Keratinocyte (primary cell): ENCODE data around the gene PCBD2. TPM values are rescaled to one million over a fixed set of nuclear protein-coding genes. Genes with fewer than 3 reads are reported as not detected.

Experiments
- DNase-seq: peaks from one replicate; pipeline ENCODE4 v3.0.0-alpha.2; 2011; ENCODE audit warnings: low read depth, missing footprints, low spot score
- FAIRE-seq: peaks from 2 replicates; lab custom pipeline; 2011; peaks lifted over from hg19 to GRCh38; lab: Jason Lieb, UNC
- H2AFZ ChIP-seq: 2 replicates; pipeline ENCODE4 v1.6.0; 2012; ENCODE audit warnings: low read length, control low read depth, inconsistent platforms; ENCODE audit not compliant: control insufficient read depth
- H3K27ac ChIP-seq: 2 replicates; pipeline ENCODE4 v1.5.1; 2011; ENCODE audit warnings: low read length; ENCODE audit not compliant: control insufficient read depth, insufficient read depth
- H3K27me3 ChIP-seq: 3 replicates; pipeline ENCODE4 v1.6.0; 2011; ENCODE audit warnings: low read length; ENCODE audit not compliant: control insufficient read depth, insufficient read depth; ENCODE audit errors: extremely low read depth
- H3K36me3 ChIP-seq, 2 experiments: 2 replicates in 1 of 2; 3 replicates in 1 of 2; pipeline ENCODE4 v1.5.1; 2011; ENCODE audit warnings: low read length in 2 of 2, mild to moderate bottlenecking in 1 of 2; ENCODE audit not compliant: control insufficient read depth in 2 of 2, insufficient read depth in 2 of 2; ENCODE audit errors: extremely low read depth in 1 of 2
- H3K4me1 ChIP-seq: 3 replicates; pipeline ENCODE4 v1.5.1; 2011; ENCODE audit warnings: low read length; ENCODE audit not compliant: control insufficient read depth, insufficient read depth; ENCODE audit errors: extremely low read depth
- H3K4me2 ChIP-seq: 3 replicates; pipeline ENCODE4 v1.6.0; 2011; ENCODE audit warnings: low read depth, low read length; ENCODE audit not compliant: control insufficient read depth, insufficient read depth; ENCODE audit errors: extremely low read depth
- H3K4me3 ChIP-seq, 3 experiments: fragments of 200-600 bp in 1 of 3; sonication (generic) in 1 of 3; 2 replicates in 2 of 3; 3 replicates in 1 of 3; pipeline ENCODE4 v1.5.1; 2011 to 2016; ENCODE audit warnings: low read length in 3 of 3, mild to moderate bottlenecking in 3 of 3, control low read depth in 2 of 3, inconsistent platforms in 1 of 3, low read depth in 1 of 3, mixed read lengths in 1 of 3, mixed run types in 1 of 3, moderate library complexity in 1 of 3; ENCODE audit not compliant: control insufficient read depth in 2 of 3, insufficient read depth in 2 of 3; ENCODE audit errors: extremely low read depth in 1 of 3
- H3K79me2 ChIP-seq: 2 replicates; pipeline ENCODE4 v1.6.0; 2012; ENCODE audit warnings: low read length; ENCODE audit not compliant: control insufficient read depth, insufficient read depth
- H3K9ac ChIP-seq: 3 replicates; pipeline ENCODE4 v1.6.0; 2011; ENCODE audit warnings: low read length; ENCODE audit not compliant: control insufficient read depth, insufficient read depth; ENCODE audit errors: extremely low read depth
- H3K9me1 ChIP-seq: 3 replicates; pipeline ENCODE4 v1.6.0; 2011; ENCODE audit warnings: low read length; ENCODE audit not compliant: control insufficient read depth, insufficient read depth; ENCODE audit errors: extremely low read depth
- H3K9me3 ChIP-seq: 2 replicates; pipeline ENCODE4 v1.5.1; 2012; ENCODE audit warnings: low read depth, low read length; ENCODE audit not compliant: control insufficient read depth
- H4K20me1 ChIP-seq: 3 replicates; pipeline ENCODE4 v1.6.0; 2011; ENCODE audit warnings: low read length; ENCODE audit not compliant: control insufficient read depth, insufficient read depth; ENCODE audit errors: extremely low read depth
- CTCF ChIP-seq, 3 experiments: IDR thresholded peaks in 1 of 3; conservative IDR thresholded peaks in 1 of 3; optimal IDR thresholded peaks in 1 of 3; 2 replicates in 2 of 3; 3 replicates in 1 of 3; pipeline versions ENCODE3 to v1.5.1; 2011; ENCODE audit warnings: low read length in 3 of 3, mild to moderate bottlenecking in 3 of 3, moderate library complexity in 2 of 3, control low read depth in 1 of 3, inconsistent platforms in 1 of 3; ENCODE audit not compliant: insufficient read depth in 2 of 3; ENCODE audit errors: extremely low read depth in 1 of 3
- EZH2 ChIP-seq: IDR thresholded peaks from one replicate; pipeline ENCODE4 v1.6.1; 2012; ENCODE audit warnings: inconsistent platforms, mild to moderate bottlenecking, low read length, moderate library complexity
- dilution Hi-C: fragments of 300-500 bp; cut with MboI; formaldehyde crosslinking; loops from one replicate; pipeline ENCODE4 v1.7.0; 2020; ENCODE audit warnings: low sequenced_read_pairs; ENCODE audit not compliant: extremely low pct_ligation_motif_present
- polyA plus RNA-seq, 5 experiments: library from polyadenylated mRNA; depleted of rRNA in 3 of 5; stranded (reverse) in 3 of 5; stranded (forward) in 1 of 5; unstranded in 1 of 5; fragments of >200 nt; gene quantifications; 1 replicate in 1 of 5; 2 replicates in 3 of 5; 3 replicates in 1 of 5; pipeline versions ENCODE4 v1.2.1 to v1.2.3, GENCODE V29; 2011 to 2012; ENCODE audit warnings: missing spikeins in 2 of 5, low read depth in 1 of 5, low replicate concordance in 1 of 5

The PCBD2 gene
- polyA plus RNA-seq, 1 donor (not counting 4 experiments of a cell fraction or from before 2014, with no cell fraction given), result 6.2 TPM

GRCh38 chr5:134873494-134873893 lies 31.4 kb upstream of the PCBD2 start:
- Histone ChIP-seq H3K9ac (peak overlapping the region; percentile 89), H3K9me3 (no peaks in the 10 kb centered on the region), H3K27me3 (no peaks in the 10 kb centered on the region), H3K9me1 (no peaks in the 10 kb centered on the region), H3K4me2 (peak overlapping the region; percentile 93), H3K27ac (peak overlapping the region; percentile 83), H3K79me2 (peaks cover 5% of the 10 kb centered on the region), H3K4me1 (peaks cover 13% of the 10 kb centered on the region), H3K36me3 (peaks cover 0 to 1% of the 10 kb centered on the region in 2 experiments), H4K20me1 (no peaks in the 10 kb centered on the region), H3K4me3 (peak overlapping the region in 1 of 3 experiments; percentile 80), H2AFZ (peak overlapping the region; percentile 100)
- dilution Hi-C loops, result no loop called here
- no peak for FAIRE-seq
- DNase-seq, result no peak
- no peak for TF ChIP-seq EZH2

GRCh38 chr5:134873987-134874830 lies 30.7 kb upstream of the PCBD2 start, which contains the start of gene TXNDC15:
TSS of gene TXNDC15 (plus strand) at chr5:134874371. CDS start at chr5:134874428, 57 bp downstream.
- Histone ChIP-seq H3K9ac (peak within 1 kb of the TSS; percentile 89), H3K4me3 (peak within 1 kb of the TSS; percentile 75 to 83 (median 80)), H2AFZ (peak within 1 kb of the TSS; percentile 100), H3K9me3 (no peaks in the 10 kb centered on the region), H3K79me2 (peaks cover 5% of the 10 kb centered on the region), H3K4me1 (peaks cover 13% of the 10 kb centered on the region), H3K36me3 (peaks cover 0 to 1% of the 10 kb centered on the region in 2 experiments), H4K20me1 (no peaks in the 10 kb centered on the region), H3K27ac (peak within 1 kb of the TSS; percentile 83), H3K4me2 (peak within 1 kb of the TSS; percentile 93), H3K27me3 (no peaks in the 10 kb centered on the region), H3K9me1 (no peaks in the 10 kb centered on the region)
- FAIRE-seq (no peak), DNase-seq (peak; percentile 26)
- TF ChIP-seq CTCF (optimal IDR thresholded peaks at IDR 0.05 in 1 of 3, IDR thresholded peaks at IDR 0.05 in 1 of 3, conservative IDR thresholded peaks at IDR 0.05 in 1 of 3; ENCODE audit: extremely low read depth in 1 of 3, insufficient read depth in 2 of 3, low read length in 3 of 3) (no peak), EZH2 (no peak)
- dilution Hi-C loops, result no loop called here
